Activated gamma-delta T cell treated with anti-CD3 and anti-CD28 coated beads, Interleukin-2, amount 50 U/mL, for 16 hours (primary cell): ENCODE results near the gene SCAMP2.

Source experiments
- DNase-seq: peaks from one replicate; pipeline ENCODE4 v3.0.0-alpha.2; 2020; ENCODE audit warnings: low read depth

Gene SCAMP2

GRCh38 chr15:74794248-74794969, 78.8 kb downstream of the SCAMP2 start:
- no peak for DNase-seq
